Caco-2 (cell line): ENCODE data around the gene RERE. TPM values are rescaled to one million over a fixed set of nuclear protein-coding genes. Genes with fewer than 3 reads are reported as not detected.

ENCODE experiments used
- BruUV-seq: library from RNA; stranded (reverse); fragments of 400-500 nt; replicated peaks from 2 replicates; lab custom pipeline; 2021; lab: Mats Ljungman, UMichigan
- CTCF ChIA-PET: fragments of 300-600 bp; sonication (Branson Sonifier 250); formaldehyde crosslinking; loops from one replicate; lab custom pipeline; 2022; ENCODE audit warnings: antibody characterized with exemption; lab: Charles Lee
- POLR2A ChIA-PET: fragments of 300-600 bp; sonication (Branson Sonifier 250); formaldehyde crosslinking; loops from one replicate; lab custom pipeline; 2022; ENCODE audit warnings: antibody characterized with exemption; lab: Charles Lee
- DNase-seq, 2 experiments: peaks; one replicate each; pipeline versions ENCODE4 v3.0.0 to v3.0.0-alpha.2; 2020 to 2022
- H3K27me3 ChIP-seq: replicated peaks from 2 replicates; pipeline ENCODE4 v1.6.0; 2011; ENCODE audit warnings: low read length; ENCODE audit not compliant: control insufficient read depth, insufficient read depth
- H3K36me3 ChIP-seq: 2 replicates; pipeline ENCODE4 v1.5.1; 2011; ENCODE audit warnings: low read length; ENCODE audit not compliant: control insufficient read depth, insufficient read depth
- H3K4me1 ChIP-seq: fragments of 250-450 bp; sonication (Bioruptor Pico); 2 replicates; pipeline ENCODE4 v1.5.1; 2020; ENCODE audit warnings: mild to moderate bottlenecking
- H3K4me3 ChIP-seq: 2 replicates; pipeline ENCODE4 v1.5.1; 2011; ENCODE audit warnings: low read depth, mild to moderate bottlenecking, control low read depth, low read length
- H3K9me3 ChIP-seq: fragments of 250-450 bp; sonication (Bioruptor Pico); 2 replicates; pipeline ENCODE4 v1.5.1; 2020; ENCODE audit warnings: mild to moderate bottlenecking, moderate library complexity
- H3K27ac Mint-ChIP-seq: one replicate; pipeline ENCODE4 v1.8.0; 2022; ENCODE audit warnings: mixed read lengths; ENCODE audit not compliant: unreplicated experiment
- H3K27me3 Mint-ChIP-seq: one replicate; pipeline ENCODE4 v1.8.0; 2022; ENCODE audit warnings: mixed read lengths; ENCODE audit not compliant: insufficient read depth, unreplicated experiment
- H3K36me3 Mint-ChIP-seq: one replicate; pipeline ENCODE4 v1.8.0; 2022; ENCODE audit warnings: mild to moderate bottlenecking, mixed read lengths; ENCODE audit not compliant: insufficient read depth, unreplicated experiment
- H3K4me1 Mint-ChIP-seq: one replicate; pipeline ENCODE4 v1.8.0; 2022; ENCODE audit warnings: low read depth, mixed read lengths; ENCODE audit not compliant: unreplicated experiment
- H3K4me3 Mint-ChIP-seq: one replicate; pipeline ENCODE4 v1.8.0; 2022; ENCODE audit warnings: mild to moderate bottlenecking, moderate library complexity, mixed read lengths; ENCODE audit not compliant: unreplicated experiment
- H3K9me3 Mint-ChIP-seq: one replicate; pipeline ENCODE4 v1.8.0; 2022; ENCODE audit warnings: mixed read lengths; ENCODE audit not compliant: unreplicated experiment
- CTCF ChIP-seq, 2 experiments: fragments of 200-600 bp in 1 of 2; IDR thresholded peaks; 1 replicate in 1 of 2; 2 replicates in 1 of 2; pipeline versions ENCODE4 v1.5.1 to v1.8.0; 2011 to 2022; ENCODE audit warnings: antibody characterized with exemption in 1 of 2, control low read depth in 1 of 2, inconsistent platforms in 1 of 2, low read depth in 1 of 2, low read length in 1 of 2, mild to moderate bottlenecking in 1 of 2, moderate library complexity in 1 of 2; ENCODE audit not compliant: insufficient read depth in 1 of 2, severe bottlenecking in 1 of 2, unreplicated experiment in 1 of 2
- intact Hi-C: fragments of 100-400 bp; cut with micrococcal nuclease; formaldehyde crosslinking; loops from one replicate; pipeline ENCODE4 v1.10.0; 2022; ENCODE audit not compliant: unreplicated experiment
- total RNA-seq: library from RNA; stranded (reverse); gene quantifications from 2 replicates; pipeline ENCODE4 v1.2.3, GENCODE V29; 2022

Gene RERE
- total RNA-seq, 1 experiment from 2014 or later = 85.2 TPM

DNA sequence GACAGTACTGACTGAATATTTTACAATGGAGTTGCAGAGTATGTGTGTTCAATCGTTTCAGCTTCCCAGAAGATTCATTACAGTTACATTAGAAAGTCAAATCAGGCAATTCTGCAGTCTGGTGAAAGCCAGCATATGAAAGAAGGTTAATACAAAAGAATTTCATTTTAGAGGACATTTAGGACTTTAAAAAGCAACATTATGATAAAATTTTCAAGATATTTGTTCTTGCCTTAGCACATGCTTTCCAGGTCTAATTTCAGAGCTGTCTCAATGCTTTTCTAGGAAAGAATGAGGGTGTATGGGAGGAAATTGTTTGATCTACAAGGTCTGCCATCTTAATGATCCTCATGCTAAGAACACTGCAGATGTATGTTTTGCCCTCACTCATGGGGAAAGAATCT is 63.2 kb downstream of the RERE start:
- BruUV-seq = no TSS peak
- no peaks in the 10 kb centered on the region for H3K27me3 Mint-ChIP-seq
- peaks cover 7% of the 10 kb centered on the region for H3K4me1 Mint-ChIP-seq
- H3K4me3 Mint-ChIP-seq = no peak overlapping the region
- no peak for TF ChIP-seq CTCF (IDR thresholded peaks at IDR 0.05; ENCODE audit: insufficient read depth in 1 of 2, low read depth in 1 of 2, low read length in 1 of 2, severe bottlenecking in 1 of 2, unreplicated experiment in 1 of 2)
- H3K4me3 ChIP-seq = no peak overlapping the region
- CTCF ChIA-PET = no interaction called here
- H3K36me3 Mint-ChIP-seq = no peaks in the 10 kb centered on the region
- no peaks in the 10 kb centered on the region for H3K36me3 ChIP-seq
- DNase-seq = no peak
- H3K27me3 ChIP-seq = no peaks in the 10 kb centered on the region
- 0 out of 2 replicates have a peak, but pooled peaks cover 9% of the 10 kb centered on the region for H3K4me1 ChIP-seq
- no peaks in the 10 kb centered on the region for H3K9me3 ChIP-seq
- no peaks in the 10 kb centered on the region for H3K9me3 Mint-ChIP-seq
- intact Hi-C loops = no loop called here
- H3K27ac Mint-ChIP-seq = no peak overlapping the region
- POLR2A ChIA-PET = no interaction called here

DNA sequence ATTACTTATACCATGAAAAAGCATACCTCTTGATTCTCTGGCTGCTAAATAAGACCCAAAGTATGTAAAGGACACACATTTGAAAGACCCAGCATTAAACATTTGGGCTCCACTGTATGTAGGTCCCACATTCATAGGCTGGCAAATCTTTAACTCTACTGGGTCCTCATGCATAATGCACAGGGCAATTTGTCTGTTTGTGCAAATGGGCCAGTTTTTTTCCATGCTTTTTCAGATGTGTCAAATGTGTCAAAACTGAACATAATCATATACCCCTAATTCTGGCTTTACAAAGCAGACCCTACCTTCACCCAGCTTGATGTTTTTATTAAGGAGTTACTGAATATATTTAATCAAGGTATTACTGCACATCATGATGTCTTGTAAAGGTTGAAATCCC is 63.7 kb downstream of the RERE start:
- no TSS peak for BruUV-seq
- Histone ChIP-seq H3K4me3 (no peak overlapping the region), H3K27me3 (no peaks in the 10 kb centered on the region), H3K9me3 (no peaks in the 10 kb centered on the region), H3K36me3 (no peaks in the 10 kb centered on the region), H3K4me1 (0 out of 2 replicates have a peak, but pooled peaks cover 9% of the 10 kb centered on the region)
- no peaks in the 10 kb centered on the region for H3K36me3 Mint-ChIP-seq
- no peaks in the 10 kb centered on the region for H3K9me3 Mint-ChIP-seq
- POLR2A ChIA-PET = interaction anchor here (0.6 kb wide), 1 partner anchor 737 kb away, joined by 3 read pairs; no protein-coding TSS in a partner anchor
- intact Hi-C loops = no loop called here
- no peak for TF ChIP-seq CTCF (IDR thresholded peaks at IDR 0.05; ENCODE audit: insufficient read depth in 1 of 2, low read depth in 1 of 2, low read length in 1 of 2, severe bottlenecking in 1 of 2, unreplicated experiment in 1 of 2)
- peaks cover 7% of the 10 kb centered on the region for H3K4me1 Mint-ChIP-seq
- no peak overlapping the region for H3K27ac Mint-ChIP-seq
- DNase-seq = no peak
- no peaks in the 10 kb centered on the region for H3K27me3 Mint-ChIP-seq
- no peak overlapping the region for H3K4me3 Mint-ChIP-seq
- CTCF ChIA-PET = no interaction called here

DNA sequence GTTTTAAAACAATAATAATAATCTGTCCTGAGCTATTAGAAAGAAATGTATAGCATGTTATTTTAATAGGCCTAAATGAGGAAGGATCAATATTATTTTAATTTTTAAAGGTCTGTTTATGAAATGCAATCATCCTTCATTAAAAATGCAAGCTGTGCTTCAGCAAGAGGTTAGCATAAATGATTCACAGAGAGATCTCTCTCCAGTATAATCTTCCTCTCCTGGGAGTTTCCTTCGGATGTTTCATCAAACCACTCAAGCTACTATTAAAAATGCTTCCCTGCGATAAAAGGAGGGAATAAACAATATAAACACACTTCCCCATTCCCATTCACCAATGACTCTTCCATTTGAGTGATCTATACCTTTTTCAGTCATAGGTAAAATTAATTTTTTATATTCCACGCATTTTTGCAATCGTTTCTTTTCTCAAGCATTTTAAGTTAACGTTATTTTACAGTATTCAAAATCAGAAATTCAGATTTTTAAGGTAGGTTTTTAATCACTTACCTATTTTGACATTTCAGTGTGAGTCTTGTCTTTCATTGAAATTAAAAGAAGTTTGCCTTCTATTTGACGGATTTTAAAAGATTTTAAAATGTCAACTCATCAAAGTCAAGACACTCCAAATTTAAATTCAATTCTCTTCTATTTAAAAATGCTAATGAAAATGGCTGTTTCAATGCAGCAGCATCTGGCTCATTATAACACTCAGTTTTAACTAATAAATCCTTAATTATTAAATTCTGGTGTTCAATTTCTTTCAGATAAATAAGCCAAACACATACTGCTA is 64.3 kb downstream of the RERE start:
- Mint-ChIP-seq H3K36me3 (no peaks in the 10 kb centered on the region), H3K27me3 (no peaks in the 10 kb centered on the region), H3K9me3 (peaks cover 3% of the 10 kb centered on the region), H3K4me1 (peaks cover 13% of the 10 kb centered on the region), H3K4me3 (no peak overlapping the region), H3K27ac (no peak overlapping the region)
- ChIA-PET CTCF (interaction anchor here (0.6 kb wide), 1 partner anchor 66 kb away, joined by 5 read pairs; no protein-coding TSS in a partner anchor), POLR2A (interaction anchor here (0.6 kb wide), 1 partner anchor 736 kb away, joined by 3 read pairs; no protein-coding TSS in a partner anchor)
- Histone ChIP-seq H3K9me3 (no peaks in the 10 kb centered on the region), H3K36me3 (no peaks in the 10 kb centered on the region; the same call in 1 of the 2 replicates), H3K4me1 (0 out of 2 replicates have a peak, but pooled peaks cover 9% of the 10 kb centered on the region), H3K27me3 (no peaks in the 10 kb centered on the region), H3K4me3 (no peak overlapping the region)
- intact Hi-C loops = no loop called here
- BruUV-seq = no TSS peak
- DNase-seq = no peak
- TF ChIP-seq CTCF (IDR thresholded peaks at IDR 0.05; ENCODE audit: insufficient read depth in 1 of 2, low read depth in 1 of 2, low read length in 1 of 2, severe bottlenecking in 1 of 2, unreplicated experiment in 1 of 2) = no peak
